CD4-positive, alpha-beta T cell treated with Interleukin-15 for 4 hours (primary cell): ENCODE results near the gene FAM89B.
"Not testable (repeated sequence)": the region's sequence is repeated elsewhere in the genome, so short reads cannot be mapped to it uniquely, and the experiment has no call there.

Source experiments
- DNase-seq: peaks from one replicate; pipeline ENCODE4 v3.0.0-alpha.2; 2020; ENCODE audit warnings: low spot score

Gene FAM89B

GRCh38 chr11:65572356-65573051 lies at the start of gene FAM89B:
Gene FAM89B, plus strand, starts transcription at chr11:65572538. Its CDS starts 132 bp downstream, at chr11:65572670.
- DNase-seq = peak; percentile 88

- DNase-seq = peak; percentile 42
These were observed 49.4 kb upstream of the FAM89B start for GRCh38 chr11:65522718-65523630.

GRCh38 chr11:65523631-65523968 lies 48.7 kb upstream of the FAM89B start:
- DNase-seq = not testable (repeated sequence)

GRCh38 chr11:65524014-65524740 lies 48.2 kb upstream of the FAM89B start:
- no peak for DNase-seq

- DNase-seq = peak; percentile 83
These were observed 47.4 kb upstream of the FAM89B start, which contains the start of gene SCYL1 for GRCh38 chr11:65524741-65525545. Gene SCYL1, plus strand, starts transcription at chr11:65525083. Its CDS starts 71 bp downstream, at chr11:65525154.

- DNase-seq = no peak
These were observed 46.5 kb upstream of the FAM89B start for GRCh38 chr11:65525546-65526480.

GRCh38 chr11:65526744-65527143 lies 45.6 kb upstream of the FAM89B start:
- DNase-seq = no peak

GRCh38 chr11:65528819-65529350 lies 43.5 kb upstream of the FAM89B start:
- no peak for DNase-seq

GRCh38 chr11:65529475-65530156 lies 42.7 kb upstream of the FAM89B start:
- DNase-seq = no peak

- DNase-seq = no peak
These were observed 42.2 kb upstream of the FAM89B start for GRCh38 chr11:65530157-65530496.

GRCh38 chr11:65532388-65533064 lies 39.8 kb upstream of the FAM89B start:
- no peak for DNase-seq

- no peak for DNase-seq
These were observed 37.2 kb upstream of the FAM89B start for GRCh38 chr11:65535102-65535501.

- DNase-seq = no peak
These were observed 35.7 kb upstream of the FAM89B start for GRCh38 chr11:65536412-65537295.

- no peak for DNase-seq
These were observed 35.1 kb upstream of the FAM89B start for GRCh38 chr11:65537296-65537597.

- DNase-seq = no peak
These were observed 34.6 kb upstream of the FAM89B start for GRCh38 chr11:65537620-65538231.

- no peak for DNase-seq
These were observed 34.0 kb upstream of the FAM89B start for GRCh38 chr11:65538232-65538914.
